Measurements from ENCODE around the gene NEIL1. TPM values are rescaled to one million over a fixed set of nuclear protein-coding genes. Genes with fewer than 3 reads are reported as not detected.
"Not testable (repeated sequence)": the region's sequence is repeated elsewhere in the genome, so short reads cannot be mapped to it uniquely, and the experiment has no call there.

Gene NEIL1
- total and polyA plus RNA-seq, 10 of the 15 experiments (the other 5 are each of a cell fraction or from before 2014, with no cell fraction given): 0.10 to 2.3 (median 0.66) TPM

DNA sequence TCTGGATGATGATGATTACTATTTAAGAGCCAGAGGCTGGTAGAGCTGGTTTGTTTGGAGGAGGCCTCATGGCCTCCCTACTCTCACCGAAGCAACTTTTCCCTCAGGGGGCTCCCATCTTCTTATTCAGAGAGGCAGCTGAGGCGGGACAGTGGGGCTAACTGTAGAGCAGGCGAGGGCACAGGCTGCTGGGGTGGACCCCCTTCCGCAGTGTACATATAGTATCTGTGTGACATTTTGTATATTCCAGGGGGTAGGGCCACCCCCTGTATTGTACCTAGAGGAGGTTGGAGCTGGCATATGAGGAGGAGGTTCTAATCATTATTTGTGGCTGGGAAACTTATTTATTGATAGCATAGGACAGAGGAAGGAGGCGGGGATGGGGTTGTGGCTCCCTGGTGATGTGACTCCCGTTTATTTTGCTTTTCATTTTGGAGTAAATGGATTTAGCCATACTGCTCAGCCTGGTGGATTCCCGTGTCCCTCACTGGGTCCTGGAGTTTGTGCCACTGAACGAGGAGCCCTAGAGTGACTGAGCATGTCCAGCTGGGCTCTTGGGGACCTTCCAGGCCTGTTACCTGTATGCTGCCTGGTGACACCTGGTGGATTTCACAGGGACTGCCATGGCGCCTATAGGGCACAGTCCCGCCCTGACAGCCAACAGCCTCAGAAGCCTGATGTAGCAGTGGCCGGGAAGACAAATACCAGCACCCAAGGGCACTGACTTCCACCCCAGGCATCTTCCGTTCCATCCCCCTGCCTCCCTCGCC, 48.1 kb upstream of the NEIL1 start:
- FAIRE-seq; POLR2A ChIA-PET; in situ Hi-C loops (cut with MboI): not testable (repeated sequence)

DNA sequence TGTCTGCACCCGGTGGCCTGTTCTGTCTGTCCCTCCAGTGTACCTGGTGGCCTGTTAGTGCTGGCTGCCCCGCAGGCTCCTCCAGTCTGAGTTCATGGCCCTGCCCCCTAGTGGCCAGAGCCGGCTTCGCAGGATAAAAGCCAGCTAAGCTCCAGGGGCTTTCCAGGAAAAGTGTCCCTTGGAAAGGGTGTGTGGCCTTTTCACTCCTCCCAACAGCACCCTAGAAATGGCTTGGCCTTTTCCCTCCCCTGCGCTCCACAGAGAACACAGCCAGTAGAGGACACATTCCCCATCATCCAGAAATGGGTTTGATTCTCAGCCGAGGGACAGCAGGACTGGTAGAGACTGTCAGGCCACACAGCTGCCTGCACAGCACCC, 47.5 kb upstream of the NEIL1 start:
- H3K9me3 ChIP-seq (replicated peaks; ENCODE audit: control insufficient read depth, insufficient read depth, low read length); H3K4me3 ChIP-seq; H2AFZ ChIP-seq (ENCODE audit: control insufficient read depth, low read depth, low read length); H3K36me3 ChIP-seq (ENCODE audit: control insufficient read depth in 2 of 2, insufficient read depth in 2 of 2, low read length in 1 of 2); H4K20me1 ChIP-seq (ENCODE audit: control insufficient read depth, insufficient read depth); H3K4me2 ChIP-seq (ENCODE audit: control insufficient read depth, insufficient read depth); in situ Hi-C loops (cut with MboI); DNase-seq (ENCODE audit: low read depth, low spot score); H3K27ac ChIP-seq (ENCODE audit: control insufficient read depth, insufficient read depth); BruUV-seq (replicated peaks); H3K4me1 ChIP-seq (ENCODE audit: control insufficient read depth, insufficient read depth, low read length); POLR2A ChIA-PET; H3K27me3 ChIP-seq (replicated peaks in 1 of 2; ENCODE audit: control insufficient read depth in 2 of 2, insufficient read depth in 2 of 2, low read length in 1 of 2); H3K79me2 ChIP-seq (ENCODE audit: control insufficient read depth, insufficient read depth, low read length); intact Hi-C loops (cut with micrococcal nuclease; ENCODE audit: unreplicated experiment); H3K9ac ChIP-seq (ENCODE audit: control insufficient read depth, insufficient read depth, low read length): not testable (repeated sequence)
- TF ChIP-seq CTCF (IDR thresholded peaks at IDR 0.05 in 2 of 3, conservative IDR thresholded peaks at IDR 0.05 in 1 of 3; ENCODE audit: control insufficient read depth in 2 of 3, extremely low read depth in 1 of 3, insufficient read depth in 1 of 3, low read depth in 3 of 3, low read length in 3 of 3): peak; percentile 8 to 40 (median 37); a peak in 3 of 6 replicates
- ATAC-seq: peak; percentile 98
- ChIA-PET SMC1A (ENCODE audit: uncharacterized antibody, unreplicated experiment) (interaction anchor here (1.2 kb wide), 1 partner anchor 270 kb away, joined by 3 read pairs; no protein-coding TSS in a partner anchor), CTCF (interaction anchor here (0.6 to 1.5 kb wide), 3 partner anchors 79 to 293 kb away, joined by 3 to 4 read pairs (median 4); no protein-coding TSS in a partner anchor), RAD21 (ENCODE audit: unreplicated experiment) (interaction anchor here (0.7 kb wide), 1 partner anchor 269 kb away, joined by 3 read pairs; no protein-coding TSS in a partner anchor)
- FAIRE-seq: peak; percentile 84
- WGBS (ENCODE audit: insufficient coverage, insufficient replicate concordance, low lambda C conversion rate, missing lambda C conversion rate): 12% methylated on average over 5 of the region's 6 CpGs

More for the DNA sequence above, 48.1 kb upstream of the NEIL1 start:
- H2AFZ ChIP-seq (ENCODE audit: control insufficient read depth, low read depth, low read length); H3K4me2 ChIP-seq (ENCODE audit: control insufficient read depth, insufficient read depth); H3K4me3 ChIP-seq; H4K20me1 ChIP-seq (ENCODE audit: control insufficient read depth, insufficient read depth); H3K9me3 ChIP-seq (replicated peaks; ENCODE audit: control insufficient read depth, insufficient read depth, low read length); H3K9ac ChIP-seq (ENCODE audit: control insufficient read depth, insufficient read depth, low read length); H3K4me1 ChIP-seq (ENCODE audit: control insufficient read depth, insufficient read depth, low read length); H3K79me2 ChIP-seq (ENCODE audit: control insufficient read depth, insufficient read depth, low read length); H3K27ac ChIP-seq (ENCODE audit: control insufficient read depth, insufficient read depth); intact Hi-C loops (cut with micrococcal nuclease; ENCODE audit: unreplicated experiment); H3K27me3 ChIP-seq (replicated peaks in 1 of 2; ENCODE audit: control insufficient read depth in 2 of 2, insufficient read depth in 2 of 2, low read length in 1 of 2); DNase-seq (ENCODE audit: low read depth, low spot score); BruUV-seq (replicated peaks); SMC1A ChIA-PET (ENCODE audit: uncharacterized antibody, unreplicated experiment); H3K36me3 ChIP-seq (ENCODE audit: control insufficient read depth in 2 of 2, insufficient read depth in 2 of 2, low read length in 1 of 2): not testable (repeated sequence)
- ChIA-PET RAD21 (ENCODE audit: unreplicated experiment) (interaction anchor here (0.7 kb wide), 1 partner anchor 269 kb away, joined by 3 read pairs; no protein-coding TSS in a partner anchor), CTCF (interaction anchor here (0.8 to 1.5 kb wide), 2 partner anchors 95 to 269 kb away, joined by 4 read pairs; no protein-coding TSS in a partner anchor)
- WGBS (ENCODE audit: insufficient coverage, insufficient replicate concordance, low lambda C conversion rate, missing lambda C conversion rate): 43% methylated on average over 7 of the region's 13 CpGs
- peak; percentile 99 for ATAC-seq

- FAIRE-seq, POLR2A ChIA-PET: not testable (repeated sequence)
Measured at GRCh38 chr15:75300026-75300425, 46.8 kb upstream of the NEIL1 start.

More at GRCh38 chr15:75300026-75300425, 46.8 kb upstream of the NEIL1 start:
- H3K36me3 ChIP-seq (ENCODE audit: control insufficient read depth in 2 of 2, insufficient read depth in 2 of 2, low read length in 1 of 2); H4K20me1 ChIP-seq (ENCODE audit: control insufficient read depth, insufficient read depth); intact Hi-C loops (cut with micrococcal nuclease; ENCODE audit: unreplicated experiment); H3K9me3 ChIP-seq (replicated peaks; ENCODE audit: control insufficient read depth, insufficient read depth, low read length); H3K4me2 ChIP-seq (ENCODE audit: control insufficient read depth, insufficient read depth); H3K27ac ChIP-seq (ENCODE audit: control insufficient read depth, insufficient read depth); H3K27me3 ChIP-seq (replicated peaks in 1 of 2; ENCODE audit: control insufficient read depth in 2 of 2, insufficient read depth in 2 of 2, low read length in 1 of 2); DNase-seq (ENCODE audit: low read depth, low spot score); H3K4me1 ChIP-seq (ENCODE audit: control insufficient read depth, insufficient read depth, low read length); H3K4me3 ChIP-seq; RAD21 ChIA-PET (ENCODE audit: unreplicated experiment); ATAC-seq; BruUV-seq (replicated peaks); H3K79me2 ChIP-seq (ENCODE audit: control insufficient read depth, insufficient read depth, low read length); H3K9ac ChIP-seq (ENCODE audit: control insufficient read depth, insufficient read depth, low read length); H2AFZ ChIP-seq (ENCODE audit: control insufficient read depth, low read depth, low read length): not testable (repeated sequence)
- ChIA-PET SMC1A (ENCODE audit: uncharacterized antibody, unreplicated experiment) (interaction anchor here (1.2 kb wide), 1 partner anchor 271 kb away, joined by 3 read pairs; no protein-coding TSS in a partner anchor), CTCF (interaction anchor here (0.6 to 1.5 kb wide), 3 partner anchors 80 to 294 kb away, joined by 3 to 4 read pairs (median 4); no protein-coding TSS in a partner anchor)
- in situ Hi-C loops (cut with MboI): loop anchor here (10.0 kb wide), 2 partner anchors 275 to 1235 kb away; partner anchors contain the start of gene PPCDC
- 10% methylated on average over 5 of the region's 6 CpGs for WGBS (ENCODE audit: insufficient coverage, insufficient replicate concordance, low lambda C conversion rate, missing lambda C conversion rate)
